Activated CD8-positive, alpha-beta T cell treated with anti-CD3 and anti-CD28 coated beads, Interleukin-2, amount 10 ng/mL, durations not matched to agents 7 days and 5 days (primary cell): ENCODE results near the gene TBC1D4. TPM values are rescaled to one million over a fixed set of nuclear protein-coding genes. Genes with fewer than 3 reads are reported as not detected.
"Not testable (repeated sequence)": the region's sequence is repeated elsewhere in the genome, so short reads cannot be mapped to it uniquely, and the experiment has no call there.

Experiments
- ATAC-seq: fragments of 150-1000 bp; cut with Tn5 transposase; one replicate; pipeline ENCODE4 v1.10.0; 2021; ENCODE audit warnings: moderate library complexity
- CTCF ChIA-PET: fragments of 350-600 bp; sonication (Branson Sonifier 250); formaldehyde crosslinking; loops from one replicate; lab custom pipeline; 2021; ENCODE audit warnings: antibody characterized with exemption; lab: Charles Lee
- POLR2A ChIA-PET: fragments of 350-600 bp; sonication (Branson Sonifier 250); formaldehyde crosslinking; loops from one replicate; lab custom pipeline; 2021; ENCODE audit warnings: antibody characterized with exemption; lab: Charles Lee
- DNase-seq: peaks from one replicate; pipeline ENCODE4 v3.0.0-alpha.2; 2020
- H3K27ac Mint-ChIP-seq: one replicate; pipeline ENCODE4 v1.8.0; 2021; ENCODE audit warnings: mild to moderate bottlenecking, mixed read lengths
- H3K27me3 Mint-ChIP-seq: one replicate; pipeline ENCODE4 v1.8.0; 2021; ENCODE audit warnings: low read depth, mixed read lengths
- H3K36me3 Mint-ChIP-seq: one replicate; pipeline ENCODE4 v1.8.0; 2021; ENCODE audit warnings: low read depth, mixed read lengths
- H3K4me1 Mint-ChIP-seq: one replicate; pipeline ENCODE4 v1.8.0; 2021; ENCODE audit warnings: low read depth, mixed read lengths
- H3K4me3 Mint-ChIP-seq: one replicate; pipeline ENCODE4 v1.8.0; 2021; ENCODE audit warnings: mild to moderate bottlenecking, mixed read lengths
- H3K9me3 Mint-ChIP-seq: one replicate; pipeline ENCODE4 v1.8.0; 2022; ENCODE audit warnings: mixed read lengths; ENCODE audit not compliant: insufficient read depth
- total RNA-seq, 2 experiments: library from RNA; stranded (reverse); gene quantifications; one replicate each; pipeline ENCODE4 v1.2.3, GENCODE V29; 2021

The TBC1D4 gene
- total RNA-seq, 2 experiments from 2014 or later = 12.7 to 13.4 TPM

DNA sequence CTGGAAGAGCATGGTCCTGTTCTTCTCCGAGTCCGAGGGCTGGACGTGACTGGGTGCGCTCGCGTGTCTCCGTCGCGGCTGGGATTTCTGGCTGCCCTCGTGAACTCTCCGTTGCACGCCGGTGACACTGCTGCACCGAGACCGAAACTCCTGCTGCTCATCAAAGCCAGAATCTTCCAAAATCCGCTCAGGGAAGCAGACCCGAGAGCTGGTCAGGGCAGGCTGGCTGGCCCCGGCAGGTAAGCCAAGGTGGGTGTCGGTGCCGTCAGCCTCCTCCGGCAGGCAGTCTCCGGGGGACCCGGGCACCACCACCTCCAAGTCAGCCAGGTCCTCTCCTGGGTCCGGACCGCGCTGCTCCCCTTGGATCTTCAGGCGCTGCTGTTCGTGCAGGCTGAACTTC lies 119.9 kb downstream of the TBC1D4 start:
- DNase-seq (no peak), ATAC-seq (no peak)
- Mint-ChIP-seq H3K9me3 (no peaks in the 10 kb centered on the region), H3K4me1 (peaks cover 32% of the 10 kb centered on the region), H3K36me3 (no peaks in the 10 kb centered on the region), H3K4me3 (no peak overlapping the region), H3K27ac (no peak overlapping the region), H3K27me3 (no peaks in the 10 kb centered on the region)
- ChIA-PET CTCF (interaction anchor here (1.3 kb wide), 1 partner anchor 9 kb away, joined by 4 read pairs; no protein-coding TSS in a partner anchor), POLR2A (no interaction called here)

DNA sequence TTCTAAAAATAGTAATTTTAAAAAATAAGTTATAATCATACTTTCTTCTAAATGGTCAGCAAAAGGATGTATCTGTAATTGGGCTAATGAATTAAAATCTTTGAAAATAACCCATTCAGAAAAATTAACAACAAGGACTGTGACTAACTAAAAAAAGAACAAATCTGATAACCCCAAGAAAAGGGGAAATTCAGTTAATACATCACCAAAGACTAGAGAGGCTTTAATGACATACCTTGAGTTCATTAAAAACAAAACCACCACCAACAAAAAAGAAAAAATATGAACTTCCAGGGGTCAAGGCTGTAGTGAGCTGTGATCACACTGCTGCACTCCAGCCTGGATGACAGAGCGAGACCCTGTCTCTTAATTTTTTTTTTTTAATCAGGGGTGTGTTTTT lies 121.8 kb downstream of the TBC1D4 start:
- H3K27ac Mint-ChIP-seq = no peak overlapping the region

DNA sequence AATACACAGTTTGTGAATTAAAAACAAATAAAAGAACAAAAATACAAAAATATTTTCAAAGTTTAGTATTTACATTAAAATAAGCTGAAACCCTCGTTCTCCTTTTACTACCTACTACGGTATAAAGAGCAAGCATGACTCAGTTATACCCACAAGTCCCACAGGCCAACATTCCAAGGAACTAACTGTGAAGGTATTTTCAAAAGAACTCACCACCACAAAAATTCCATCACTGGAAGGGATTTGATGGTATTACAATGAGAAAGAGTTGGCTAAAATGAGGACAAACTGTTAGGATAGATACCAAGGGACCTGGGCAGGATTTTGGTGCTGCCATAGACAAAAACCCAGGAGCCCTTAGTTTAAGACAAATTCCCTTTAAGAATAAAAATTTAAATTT lies 122.7 kb downstream of the TBC1D4 start:
- CTCF ChIA-PET = interaction anchor here (1.7 to 2.0 kb wide), 2 partner anchors 10 to 14 kb away, joined by 6 to 8 read pairs; no protein-coding TSS in a partner anchor
- Mint-ChIP-seq H3K36me3 (no peaks in the 10 kb centered on the region), H3K27ac (no peak overlapping the region), H3K4me3 (no peak overlapping the region), H3K4me1 (peaks cover 13% of the 10 kb centered on the region), H3K27me3 (no peaks in the 10 kb centered on the region), H3K9me3 (no peaks in the 10 kb centered on the region)
- ATAC-seq (no peak), DNase-seq (no peak)
- POLR2A ChIA-PET = no interaction called here

More for the DNA sequence above, 121.8 kb downstream of the TBC1D4 start:
- ATAC-seq = no peak
- no peaks in the 10 kb centered on the region for H3K9me3 Mint-ChIP-seq
- DNase-seq = no peak
- ChIA-PET CTCF (interaction anchor here (0.9 kb wide), 1 partner anchor 10 kb away, joined by 3 read pairs; no protein-coding TSS in a partner anchor), POLR2A (no interaction called here)
- no peaks in the 10 kb centered on the region for H3K36me3 Mint-ChIP-seq
- H3K27me3 Mint-ChIP-seq = no peaks in the 10 kb centered on the region
- H3K4me3 Mint-ChIP-seq = no peak overlapping the region
- H3K4me1 Mint-ChIP-seq = peaks cover 14% of the 10 kb centered on the region

DNA sequence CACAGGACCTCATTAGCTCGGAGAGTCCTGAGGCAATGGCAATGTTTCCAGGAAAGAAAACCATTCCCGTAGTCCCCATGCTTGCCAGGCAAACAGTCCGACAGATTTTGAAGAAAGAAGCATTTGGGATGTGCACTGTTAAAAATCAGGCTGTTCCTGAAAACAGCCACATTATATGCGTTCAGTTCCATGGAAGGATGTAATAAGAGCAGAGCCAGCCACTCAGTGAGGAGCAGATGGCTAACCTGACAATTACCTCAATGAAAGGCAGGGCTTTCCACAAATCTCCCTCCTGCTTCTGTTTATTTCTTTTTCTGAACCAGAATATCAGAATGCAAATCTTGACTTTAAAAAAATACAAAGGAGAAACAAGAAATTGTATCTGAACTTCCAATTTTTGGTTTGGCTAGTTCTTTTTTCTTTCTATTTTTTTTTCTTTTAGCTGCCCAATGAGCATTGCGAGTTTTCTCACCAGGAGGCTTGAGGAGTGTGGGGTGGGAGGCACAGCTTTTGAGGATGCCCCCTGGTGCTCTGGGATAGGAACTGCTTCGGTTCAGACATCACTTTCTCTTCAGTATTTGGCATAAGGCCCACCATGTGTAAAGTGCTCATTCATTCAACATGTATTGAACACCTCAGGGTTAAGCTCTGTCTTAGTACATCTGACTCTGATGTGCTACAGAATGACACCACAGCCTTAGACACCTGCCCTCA lies 124.2 kb downstream of the TBC1D4 start:
- no peak overlapping the region for H3K27ac Mint-ChIP-seq
- no peaks in the 10 kb centered on the region for H3K36me3 Mint-ChIP-seq
- no peak overlapping the region for H3K4me3 Mint-ChIP-seq
- DNase-seq = peak; percentile 67
- peak; percentile 93 for ATAC-seq
- ChIA-PET CTCF (interaction anchor here (0.6 to 2.4 kb wide), 16 partner anchors 8 to 1070 kb away, joined by 3 to 20 read pairs (median 4); no protein-coding TSS in a partner anchor), POLR2A (interaction anchor here (1.9 kb wide), 1 partner anchor 31 kb away, joined by 13 read pairs; no protein-coding TSS in a partner anchor)
- peaks cover 12% of the 10 kb centered on the region for H3K4me1 Mint-ChIP-seq
- H3K27me3 Mint-ChIP-seq = no peaks in the 10 kb centered on the region
- no peaks in the 10 kb centered on the region for H3K9me3 Mint-ChIP-seq

GRCh38 chr13:75356421-75356820 lies 125.5 kb downstream of the TBC1D4 start:
- no peaks in the 10 kb centered on the region for H3K27me3 Mint-ChIP-seq
- no peak for ATAC-seq
- POLR2A ChIA-PET = no interaction called here

DNA sequence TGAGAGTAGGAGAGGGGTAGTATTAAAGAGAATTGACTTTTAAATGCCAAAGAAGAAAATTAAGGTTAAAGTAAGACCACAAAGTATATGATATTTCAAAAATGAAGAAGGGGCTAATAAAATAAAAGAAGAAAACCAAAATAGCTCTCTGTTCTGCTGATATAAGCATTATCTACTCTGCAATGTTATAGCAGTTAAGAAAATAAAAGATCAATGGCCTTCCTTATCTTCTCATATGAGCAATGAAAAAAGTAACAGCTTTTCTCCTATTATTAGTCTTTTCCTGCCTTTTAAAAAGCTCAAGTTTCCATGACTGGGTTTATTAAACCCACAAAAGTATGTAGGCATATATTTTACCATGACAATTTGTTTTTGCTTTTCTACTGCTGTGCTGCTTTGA lies 126.4 kb downstream of the TBC1D4 start:
- ChIA-PET CTCF (interaction anchor here (0.6 kb wide), 1 partner anchor 29 kb away, joined by 3 read pairs; no protein-coding TSS in a partner anchor), POLR2A (no interaction called here)
- no peaks in the 10 kb centered on the region for H3K36me3 Mint-ChIP-seq
- peaks cover 12% of the 10 kb centered on the region for H3K4me1 Mint-ChIP-seq
- no peak for DNase-seq
- H3K9me3 Mint-ChIP-seq = no peaks in the 10 kb centered on the region
- H3K27me3 Mint-ChIP-seq = no peaks in the 10 kb centered on the region
- H3K4me3 Mint-ChIP-seq = no peak overlapping the region
- no peak for ATAC-seq
- H3K27ac Mint-ChIP-seq = no peak overlapping the region

More at GRCh38 chr13:75356421-75356820, 125.5 kb downstream of the TBC1D4 start:
- Mint-ChIP-seq H3K4me1 (peaks cover 12% of the 10 kb centered on the region), H3K27ac (no peak overlapping the region), H3K36me3 (no peaks in the 10 kb centered on the region), H3K9me3 (no peaks in the 10 kb centered on the region), H3K4me3 (no peak overlapping the region)
- CTCF ChIA-PET = interaction anchor here (2.0 to 2.4 kb wide), 2 partner anchors 29 to 43 kb away, joined by 9 to 18 read pairs; no protein-coding TSS in a partner anchor
- DNase-seq = no peak

DNA sequence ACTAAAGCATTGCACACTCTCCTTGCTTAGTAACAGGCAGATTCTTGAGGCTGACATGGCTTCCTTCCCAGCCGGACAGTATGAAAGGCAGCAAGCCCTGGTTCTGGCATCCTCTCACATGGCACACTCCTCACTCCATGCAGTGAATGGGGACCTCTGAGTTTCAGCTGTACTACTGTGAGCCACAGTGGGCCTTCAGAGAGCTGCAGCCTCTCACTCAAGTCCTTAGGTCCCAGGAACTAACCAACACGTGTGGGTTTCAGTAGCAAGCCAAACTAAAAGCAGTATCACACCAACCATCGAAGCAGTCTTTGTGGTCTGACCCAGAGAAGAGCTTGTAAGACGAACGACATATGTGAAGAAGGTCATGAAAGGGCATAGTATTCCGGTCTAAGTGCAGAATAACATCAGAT lies 128.2 kb downstream of the TBC1D4 start:
- Mint-ChIP-seq H3K4me1 (peaks cover 12% of the 10 kb centered on the region), H3K27ac (no peak overlapping the region), H3K9me3 (no peaks in the 10 kb centered on the region), H3K36me3 (no peaks in the 10 kb centered on the region), H3K27me3 (no peaks in the 10 kb centered on the region), H3K4me3 (no peak overlapping the region)
- ChIA-PET POLR2A (interaction anchor here (1.4 kb wide), 1 partner anchor 27 kb away, joined by 7 read pairs; no protein-coding TSS in a partner anchor), CTCF (no interaction called here)
- no peak for DNase-seq
- ATAC-seq = peak; percentile 48

- Mint-ChIP-seq H3K36me3 (no peaks in the 10 kb centered on the region), H3K4me1 (peaks cover 9% of the 10 kb centered on the region), H3K27ac (no peak overlapping the region), H3K4me3 (no peak overlapping the region), H3K9me3 (no peaks in the 10 kb centered on the region), H3K27me3 (no peaks in the 10 kb centered on the region)
- CTCF ChIA-PET = interaction anchor here (1.5 kb wide), 1 partner anchor 19 kb away, joined by 4 read pairs; no protein-coding TSS in a partner anchor
- POLR2A ChIA-PET = interaction anchor here (1.4 kb wide), 1 partner anchor 26 kb away, joined by 7 read pairs; no protein-coding TSS in a partner anchor
- ATAC-seq (no peak), DNase-seq (no peak)
These were observed 129.2 kb downstream of the TBC1D4 start for GRCh38 chr13:75352641-75353327.

DNA sequence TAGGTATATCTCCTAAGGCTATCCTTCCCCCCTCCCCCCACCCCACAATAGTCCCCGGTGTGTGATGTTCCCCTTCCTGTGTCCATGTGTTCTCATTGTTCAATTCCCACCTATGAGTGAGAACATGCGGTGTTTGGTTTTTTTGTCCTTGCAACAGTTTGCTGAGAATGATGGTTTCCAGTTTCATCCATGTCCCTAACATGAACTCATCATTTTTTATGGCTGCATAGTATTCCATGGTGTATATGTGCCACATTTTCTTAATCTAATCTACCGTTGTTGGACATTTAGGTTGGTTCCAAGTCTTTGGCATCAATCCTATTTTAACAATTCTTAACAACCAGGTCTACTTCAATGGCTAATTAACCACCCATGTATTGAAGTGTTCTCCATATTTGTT lies 130.4 kb downstream of the TBC1D4 start:
- not testable (repeated sequence) for DNase-seq, H3K36me3 Mint-ChIP-seq, ATAC-seq, H3K27ac Mint-ChIP-seq, H3K9me3 Mint-ChIP-seq, H3K4me1 Mint-ChIP-seq, H3K4me3 Mint-ChIP-seq, H3K27me3 Mint-ChIP-seq
- ChIA-PET POLR2A (interaction anchor here (0.6 kb wide), 1 partner anchor 25 kb away, joined by 3 read pairs; no protein-coding TSS in a partner anchor), CTCF (interaction anchor here (1.5 kb wide), 1 partner anchor 20 kb away, joined by 4 read pairs; no protein-coding TSS in a partner anchor)

DNA sequence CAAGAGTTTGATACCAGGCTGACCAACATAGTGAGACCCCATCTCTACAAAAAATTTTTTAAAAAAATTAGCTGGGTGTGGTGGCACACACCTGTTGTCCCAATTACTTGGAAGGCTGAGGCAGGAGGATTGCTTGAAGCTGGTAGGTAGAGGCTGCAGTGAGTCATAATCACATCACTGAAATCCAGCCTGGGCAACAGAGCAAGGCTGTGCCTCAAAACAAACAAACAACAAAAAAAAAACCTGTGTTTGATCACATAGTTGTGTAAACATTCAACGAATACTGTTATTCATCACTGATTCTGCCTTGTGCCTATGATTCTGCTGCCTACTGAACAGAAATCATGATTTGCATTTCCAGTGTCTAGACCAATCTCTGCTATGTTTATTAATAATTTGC lies 134.0 kb downstream of the TBC1D4 start:
- Mint-ChIP-seq H3K4me1 (no peaks in the 10 kb centered on the region), H3K4me3 (no peak overlapping the region), H3K27ac (no peak overlapping the region), H3K36me3 (no peaks in the 10 kb centered on the region), H3K9me3 (no peaks in the 10 kb centered on the region), H3K27me3 (no peaks in the 10 kb centered on the region)
- DNase-seq (no peak), ATAC-seq (no peak)
- ChIA-PET POLR2A (no interaction called here), CTCF (no interaction called here)

DNA sequence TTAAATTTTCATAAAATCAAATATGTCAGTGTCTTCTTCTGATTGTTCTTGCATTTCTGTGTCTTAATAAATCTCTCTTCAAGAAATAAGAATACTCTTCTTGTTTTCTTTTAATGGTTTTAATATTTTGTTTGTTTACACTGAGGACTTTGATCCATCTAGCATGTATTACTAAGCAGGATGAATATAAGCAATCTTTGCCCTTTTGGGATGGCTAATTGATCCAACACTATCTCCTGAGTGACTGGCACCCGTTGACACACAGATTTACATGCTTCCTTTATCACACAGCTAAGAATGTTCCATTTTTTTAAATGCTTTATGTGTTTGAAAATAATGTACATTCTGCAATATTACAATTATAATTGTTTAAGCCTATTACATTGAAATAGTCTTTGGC lies 134.5 kb downstream of the TBC1D4 start:
- no peak for DNase-seq
- H3K36me3 Mint-ChIP-seq = no peaks in the 10 kb centered on the region
- CTCF ChIA-PET = no interaction called here

More for the DNA sequence above, 134.5 kb downstream of the TBC1D4 start:
- Mint-ChIP-seq H3K27me3 (no peaks in the 10 kb centered on the region), H3K4me1 (no peaks in the 10 kb centered on the region), H3K27ac (no peak overlapping the region), H3K4me3 (no peak overlapping the region), H3K9me3 (no peaks in the 10 kb centered on the region)
- POLR2A ChIA-PET = no interaction called here
- ATAC-seq = no peak
